Measurements from ENCODE around the gene EEF1G.

EEF1G gene

DNA sequence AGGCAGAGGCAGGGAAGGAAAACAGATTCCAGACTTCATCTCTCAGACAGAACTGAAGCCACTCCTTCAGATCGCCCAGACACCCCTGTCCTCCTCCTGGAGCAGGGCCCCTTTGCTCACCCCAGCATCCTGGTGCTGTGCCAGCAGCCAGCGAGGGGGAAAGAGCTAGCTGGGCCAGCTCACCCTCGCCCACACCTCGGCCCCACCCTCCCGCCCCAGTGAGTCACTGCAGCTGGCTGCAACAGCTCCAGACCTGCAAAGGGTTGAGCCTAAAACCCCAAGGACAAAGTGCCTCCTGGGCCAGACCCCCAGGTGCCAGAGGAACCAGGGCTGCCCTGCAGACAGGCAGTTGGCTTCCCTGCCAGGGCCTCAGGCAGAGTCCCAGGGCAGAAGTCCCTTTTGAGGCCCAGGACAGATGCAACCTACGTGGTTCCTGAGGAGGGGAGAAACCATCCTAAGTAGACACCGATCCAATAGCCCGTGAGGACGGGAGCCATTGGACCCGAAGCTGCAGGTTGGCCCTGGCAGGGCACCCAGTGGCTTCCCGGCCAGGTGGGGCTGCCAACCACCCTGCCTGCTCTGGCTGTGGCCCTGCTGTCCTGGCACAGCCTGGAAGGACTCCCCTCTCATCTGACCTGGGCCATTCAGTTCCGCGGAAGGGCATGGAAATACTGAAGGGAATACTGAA is 34.3 kb downstream of the EEF1G start:
- Histone ChIP-seq H3K36me3 (ENCODE audit: control insufficient read depth, insufficient read depth, low read length) (no peaks in the 10 kb centered on the region), H3K9me3 (ENCODE audit: control insufficient read depth, insufficient read depth, low read length) (no peaks in the 10 kb centered on the region), H3K4me1 (ENCODE audit: control insufficient read depth, insufficient read depth, low read length) (peaks cover 5% of the 10 kb centered on the region; the same call in 1 of the 2 replicates), H3K4me3 (ENCODE audit: low read length) (no peak overlapping the region), H3K27me3 (ENCODE audit: control insufficient read depth, insufficient read depth, low read length) (peaks cover 15% of the 10 kb centered on the region), H3K27ac (ENCODE audit: low read length) (no peak overlapping the region)
- DNase-seq (ENCODE audit: low read depth, low spot score) = no peak
- WGBS (ENCODE audit: insufficient coverage, insufficient read length) = no CpG with 5 or more reads among the region's 13 CpGs

DNA sequence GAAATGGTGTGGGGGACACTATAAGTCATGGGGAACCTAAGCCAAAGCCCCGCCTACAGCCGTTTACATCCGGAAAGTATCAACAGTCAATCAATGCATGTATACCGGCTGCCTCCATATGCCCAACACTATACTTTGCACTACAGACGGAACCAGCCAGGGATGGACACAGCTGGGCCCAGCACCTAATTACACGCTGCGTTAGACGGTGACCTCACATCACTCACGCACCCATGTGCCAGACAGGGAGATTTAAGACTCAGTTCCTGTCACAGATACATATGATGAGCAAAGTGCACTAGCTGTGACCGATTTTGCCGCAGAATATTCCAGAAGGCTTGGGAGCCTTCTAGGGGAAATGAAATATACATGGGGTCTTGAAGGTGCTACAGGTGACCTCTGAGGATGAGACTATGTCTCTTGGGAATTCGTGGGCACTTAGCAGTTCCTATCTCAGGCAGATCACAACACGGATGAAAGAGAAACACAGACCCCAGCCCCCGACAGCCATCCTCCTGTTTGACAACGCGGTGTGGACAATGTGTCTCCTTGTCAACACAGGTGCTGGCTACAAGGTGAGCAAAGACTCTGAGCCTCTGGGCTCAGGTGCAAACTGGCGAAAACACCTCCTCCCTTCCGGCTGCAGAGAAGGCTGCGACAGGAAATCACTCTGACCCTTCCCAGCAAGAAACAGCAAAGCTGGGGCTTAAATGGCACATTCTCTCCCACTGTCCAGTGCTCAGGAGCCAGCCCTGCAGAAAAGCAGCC is 35.0 kb downstream of the EEF1G start:
- H3K4me1 ChIP-seq (ENCODE audit: control insufficient read depth, insufficient read depth, low read length) = peaks cover 5% of the 10 kb centered on the region; the same call in 1 of the 2 replicates

DNA sequence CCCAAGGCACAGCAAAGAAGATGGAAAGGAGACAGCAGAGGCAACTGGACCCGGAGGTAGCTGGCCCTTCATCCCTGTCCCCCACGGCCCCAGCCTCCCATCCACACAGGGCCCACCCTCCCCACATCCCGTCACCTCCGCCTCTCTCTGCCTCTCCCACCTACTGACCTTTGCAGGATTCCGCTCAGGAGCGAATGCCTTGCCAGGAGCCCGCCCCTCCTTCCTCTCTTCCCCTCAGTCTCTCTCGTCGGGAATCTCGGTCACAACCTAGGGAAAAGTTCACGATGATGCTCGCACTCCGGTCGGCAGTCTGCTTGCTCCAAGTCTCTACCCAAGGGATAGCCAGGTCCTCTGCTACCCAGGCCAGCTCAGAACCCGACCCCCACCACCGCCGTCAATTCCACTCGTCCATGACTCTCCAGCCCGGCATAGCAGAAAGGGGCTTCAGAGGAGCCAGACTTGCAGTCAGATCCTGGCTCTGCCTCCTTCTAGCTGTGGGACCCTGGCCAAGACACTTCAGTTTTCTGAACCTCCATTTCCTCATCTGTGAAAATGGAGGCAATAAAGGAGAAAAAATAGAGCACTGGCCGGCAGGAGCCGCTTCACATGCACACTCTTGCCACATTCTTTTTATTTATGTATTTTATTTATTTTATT is 37.3 kb downstream of the EEF1G start:
- no peaks in the 10 kb centered on the region for H3K36me3 ChIP-seq (ENCODE audit: control insufficient read depth, insufficient read depth, low read length)
- no CpG with 5 or more reads among the region's 21 CpGs for WGBS (ENCODE audit: insufficient coverage, insufficient read length)
- no peaks in the 10 kb centered on the region for H3K9me3 ChIP-seq (ENCODE audit: control insufficient read depth, insufficient read depth, low read length)
- H3K4me1 ChIP-seq (ENCODE audit: control insufficient read depth, insufficient read depth, low read length) = peaks cover 4% of the 10 kb centered on the region; the same call in 1 of the 2 replicates
- no peak overlapping the region for H3K4me3 ChIP-seq (ENCODE audit: low read length)
- H3K27me3 ChIP-seq (ENCODE audit: control insufficient read depth, insufficient read depth, low read length) = no peaks in the 10 kb centered on the region
- H3K27ac ChIP-seq (ENCODE audit: low read length) = no peak overlapping the region
- no peak for DNase-seq (ENCODE audit: low read depth, low spot score)

More for the DNA sequence above, 35.0 kb downstream of the EEF1G start:
- H3K9me3 ChIP-seq (ENCODE audit: control insufficient read depth, insufficient read depth, low read length) = no peaks in the 10 kb centered on the region
- H3K36me3 ChIP-seq (ENCODE audit: control insufficient read depth, insufficient read depth, low read length) = no peaks in the 10 kb centered on the region
- DNase-seq (ENCODE audit: low read depth, low spot score) = no peak
- H3K27me3 ChIP-seq (ENCODE audit: control insufficient read depth, insufficient read depth, low read length) = peaks cover 8% of the 10 kb centered on the region
- WGBS (ENCODE audit: insufficient coverage, insufficient read length) = no CpG with 5 or more reads among the region's 19 CpGs
- no peak overlapping the region for H3K4me3 ChIP-seq (ENCODE audit: low read length)
- H3K27ac ChIP-seq (ENCODE audit: low read length) = no peak overlapping the region

DNA sequence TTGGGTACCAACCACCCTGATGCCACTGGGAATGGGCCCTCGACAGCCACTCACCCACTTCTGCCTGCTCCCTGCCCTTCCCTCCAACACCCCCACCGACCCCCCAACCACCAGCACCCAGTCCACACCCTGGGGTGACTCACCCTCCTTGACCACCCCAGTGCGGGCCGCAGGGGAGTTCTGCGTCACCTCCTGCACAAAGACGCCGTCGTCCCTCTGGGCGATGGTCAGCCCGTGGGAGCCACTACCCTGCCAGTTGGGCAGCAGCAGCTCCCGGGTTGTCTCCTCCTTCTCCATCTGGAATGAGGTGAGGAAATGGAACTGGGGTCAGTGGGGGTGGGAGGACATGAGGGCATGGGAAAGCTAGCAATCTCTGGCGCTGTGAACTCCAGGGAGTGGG is 37.9 kb downstream of the EEF1G start:
- no CpG with 5 or more reads among the region's 12 CpGs for WGBS (ENCODE audit: insufficient coverage, insufficient read length)
- H3K4me1 ChIP-seq (ENCODE audit: control insufficient read depth, insufficient read depth, low read length) = peaks cover 4% of the 10 kb centered on the region; the same call in 1 of the 2 replicates
- H3K27me3 ChIP-seq (ENCODE audit: control insufficient read depth, insufficient read depth, low read length) = no peaks in the 10 kb centered on the region
- no peak for DNase-seq (ENCODE audit: low read depth, low spot score)
- no peaks in the 10 kb centered on the region for H3K36me3 ChIP-seq (ENCODE audit: control insufficient read depth, insufficient read depth, low read length)
- H3K27ac ChIP-seq (ENCODE audit: low read length) = no peak overlapping the region
- no peak overlapping the region for H3K4me3 ChIP-seq (ENCODE audit: low read length)
- H3K9me3 ChIP-seq (ENCODE audit: control insufficient read depth, insufficient read depth, low read length) = no peaks in the 10 kb centered on the region

DNA sequence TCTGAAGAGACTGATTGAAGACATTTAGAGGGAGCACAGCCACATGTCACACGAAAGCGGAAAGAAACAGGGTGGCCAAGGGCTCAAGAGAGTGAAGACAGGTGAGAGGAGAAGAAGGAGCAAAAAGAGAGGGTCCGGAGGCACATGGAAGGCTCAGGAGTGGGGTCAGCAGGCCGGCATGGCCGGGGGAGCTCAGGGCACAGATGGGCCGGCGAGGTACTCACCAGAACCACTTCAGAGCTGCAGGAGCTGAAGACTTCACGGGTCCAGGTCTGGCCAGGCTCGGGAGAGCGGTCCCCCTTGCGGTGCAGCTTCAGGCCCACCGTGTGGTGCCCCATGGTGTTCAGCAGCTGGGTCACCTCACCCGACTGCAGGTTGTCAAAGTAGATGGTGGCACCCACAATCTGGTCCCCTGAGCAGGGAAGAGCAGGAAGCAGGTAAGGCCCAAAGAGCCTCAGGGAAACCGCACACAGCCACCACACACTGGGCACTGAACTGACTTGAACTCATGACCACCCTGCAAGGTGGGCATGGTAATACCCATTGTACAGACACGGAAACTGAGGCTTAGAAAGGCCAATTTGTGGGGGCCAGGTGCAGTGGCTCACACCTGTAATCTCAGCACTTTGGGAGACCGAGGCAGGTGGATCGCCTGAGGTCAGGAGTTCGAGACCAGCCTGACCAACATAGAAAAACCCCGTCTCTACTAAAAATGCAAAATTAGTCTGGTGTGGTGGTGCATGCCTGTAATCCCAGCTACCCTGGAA is 38.7 kb downstream of the EEF1G start:
- H3K4me3 ChIP-seq (ENCODE audit: low read length) = no peak overlapping the region
- H3K4me1 ChIP-seq (ENCODE audit: control insufficient read depth, insufficient read depth, low read length) = peaks cover 4% of the 10 kb centered on the region; the same call in 1 of the 2 replicates
- no CpG with 5 or more reads among the region's 19 CpGs for WGBS (ENCODE audit: insufficient coverage, insufficient read length)
- no peaks in the 10 kb centered on the region for H3K27me3 ChIP-seq (ENCODE audit: control insufficient read depth, insufficient read depth, low read length)
- no peak overlapping the region for H3K27ac ChIP-seq (ENCODE audit: low read length)
- no peak for DNase-seq (ENCODE audit: low read depth, low spot score)
- H3K36me3 ChIP-seq (ENCODE audit: control insufficient read depth, insufficient read depth, low read length) = no peaks in the 10 kb centered on the region
- no peaks in the 10 kb centered on the region for H3K9me3 ChIP-seq (ENCODE audit: control insufficient read depth, insufficient read depth, low read length)

DNA sequence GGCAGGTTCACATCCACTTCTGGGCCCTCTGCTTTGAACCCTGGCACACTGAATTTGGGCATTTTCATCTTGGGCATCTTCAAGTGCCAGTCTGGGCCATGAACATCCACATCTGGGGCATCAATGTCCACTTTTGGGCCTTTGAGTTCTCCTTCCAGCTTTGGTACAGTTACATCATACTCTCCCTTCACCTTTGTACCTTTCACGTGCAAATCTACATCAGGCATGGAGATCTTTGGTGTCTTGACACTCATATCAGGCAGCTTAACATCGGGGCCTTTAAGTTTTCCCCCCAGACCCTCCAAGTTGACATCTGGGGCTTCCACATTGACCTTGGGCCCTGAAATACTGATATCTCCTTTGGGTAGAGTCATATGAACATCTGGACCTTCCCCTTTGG is 41.6 kb downstream of the EEF1G start:
- Histone ChIP-seq H3K9me3 (ENCODE audit: control insufficient read depth, insufficient read depth, low read length) (no peaks in the 10 kb centered on the region), H3K4me3 (ENCODE audit: low read length) (no peak overlapping the region), H3K4me1 (ENCODE audit: control insufficient read depth, insufficient read depth, low read length) (peaks cover 2% of the 10 kb centered on the region; the same call in 1 of the 2 replicates), H3K36me3 (ENCODE audit: control insufficient read depth, insufficient read depth, low read length) (no peaks in the 10 kb centered on the region), H3K27me3 (ENCODE audit: control insufficient read depth, insufficient read depth, low read length) (no peaks in the 10 kb centered on the region), H3K27ac (ENCODE audit: low read length) (no peak overlapping the region)
- no CpG with 5 or more reads among the region's 2 CpGs for WGBS (ENCODE audit: insufficient coverage, insufficient read length)
- no peak for DNase-seq (ENCODE audit: low read depth, low spot score)

DNA sequence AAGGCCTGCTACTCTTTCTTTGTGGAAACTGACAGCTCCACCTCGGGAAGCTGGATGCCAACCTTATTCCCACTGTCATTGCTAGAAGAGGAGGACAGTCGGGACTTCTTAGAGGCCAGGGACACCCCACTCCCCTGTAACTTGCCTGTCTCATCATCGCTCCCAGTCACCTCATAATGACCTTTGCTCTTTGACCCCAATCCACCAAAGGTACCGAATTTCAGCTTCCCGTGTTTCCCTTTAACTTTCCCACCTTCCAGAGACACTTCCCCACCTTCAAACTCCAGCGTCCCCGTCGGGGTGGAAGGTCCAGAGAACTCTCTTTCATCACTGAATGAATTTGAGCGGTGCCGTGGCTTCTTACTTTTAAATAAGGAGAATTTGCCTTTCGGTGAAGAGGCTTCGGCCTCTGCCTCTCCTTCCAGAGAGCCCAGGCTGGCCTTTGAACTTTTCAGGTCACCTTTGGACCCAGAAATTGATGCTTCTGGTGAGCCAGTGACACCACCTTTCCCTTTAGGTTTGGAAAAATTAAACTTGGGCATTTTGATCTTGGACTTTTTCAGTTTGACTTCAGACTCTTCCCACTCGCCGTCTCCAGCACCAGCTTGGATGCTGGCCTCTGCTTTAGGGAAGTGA is 56.8 kb downstream of the EEF1G start:
- Histone ChIP-seq H3K36me3 (ENCODE audit: control insufficient read depth, insufficient read depth, low read length) (no peaks in the 10 kb centered on the region), H3K27me3 (ENCODE audit: control insufficient read depth, insufficient read depth, low read length) (no peaks in the 10 kb centered on the region), H3K4me1 (ENCODE audit: control insufficient read depth, insufficient read depth, low read length) (no peaks in the 10 kb centered on the region), H3K27ac (ENCODE audit: low read length) (no peak overlapping the region), H3K9me3 (ENCODE audit: control insufficient read depth, insufficient read depth, low read length) (no peaks in the 10 kb centered on the region), H3K4me3 (ENCODE audit: low read length) (no peak overlapping the region)
- WGBS (ENCODE audit: insufficient coverage, insufficient read length) = no CpG with 5 or more reads among the region's 14 CpGs
- no peak for DNase-seq (ENCODE audit: low read depth, low spot score)

DNA sequence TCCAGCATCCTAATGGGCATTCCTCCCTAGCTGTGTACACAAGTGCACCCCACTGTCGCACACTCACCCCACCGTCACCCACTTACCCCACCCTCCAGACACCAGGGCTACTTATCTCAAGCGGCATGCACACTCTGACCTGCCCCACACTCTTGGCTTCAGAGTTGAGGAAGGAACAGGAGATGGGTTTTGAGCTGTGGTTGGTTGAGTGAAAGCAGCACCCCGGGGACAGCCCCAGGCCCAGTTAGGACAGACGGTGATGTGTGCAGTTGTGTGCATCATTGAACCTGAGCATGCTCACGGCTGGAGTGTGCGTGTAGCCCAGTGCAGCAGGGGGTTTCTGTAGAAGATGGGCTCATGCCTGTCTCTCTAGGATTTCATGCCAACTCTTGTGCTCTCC is 59.5 kb downstream of the EEF1G start:
- H3K27ac ChIP-seq (ENCODE audit: low read length) = no peak overlapping the region
- no peaks in the 10 kb centered on the region for H3K36me3 ChIP-seq (ENCODE audit: control insufficient read depth, insufficient read depth, low read length)
- H3K4me1 ChIP-seq (ENCODE audit: control insufficient read depth, insufficient read depth, low read length) = no peaks in the 10 kb centered on the region
- no peak overlapping the region for H3K4me3 ChIP-seq (ENCODE audit: low read length)
- no CpG with 5 or more reads among the region's 7 CpGs for WGBS (ENCODE audit: insufficient coverage, insufficient read length)
- H3K27me3 ChIP-seq (ENCODE audit: control insufficient read depth, insufficient read depth, low read length) = no peaks in the 10 kb centered on the region
- no peak for DNase-seq (ENCODE audit: low read depth, low spot score)
- H3K9me3 ChIP-seq (ENCODE audit: control insufficient read depth, insufficient read depth, low read length) = no peaks in the 10 kb centered on the region

DNA sequence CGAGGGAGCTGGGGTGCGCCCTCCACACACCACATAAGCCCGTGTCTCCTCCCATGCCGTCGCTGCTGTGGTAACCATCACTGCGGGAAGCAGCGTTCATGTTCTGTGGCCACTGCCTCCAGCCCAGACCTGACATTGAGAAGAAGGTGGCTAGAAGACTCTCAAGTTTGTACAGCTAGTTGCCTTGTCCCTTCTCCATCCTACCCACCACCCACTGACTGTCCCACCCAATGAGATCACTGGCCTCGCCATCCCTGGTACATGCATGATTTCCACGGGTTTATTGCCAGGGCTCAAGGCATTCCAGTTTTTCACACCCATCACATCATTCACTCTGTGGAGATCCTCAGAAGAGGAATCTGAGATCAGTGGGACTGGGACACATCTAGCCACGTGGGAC is 60.1 kb downstream of the EEF1G start:
- Histone ChIP-seq H3K36me3 (ENCODE audit: control insufficient read depth, insufficient read depth, low read length) (no peaks in the 10 kb centered on the region), H3K4me3 (ENCODE audit: low read length) (no peak overlapping the region), H3K27me3 (ENCODE audit: control insufficient read depth, insufficient read depth, low read length) (no peaks in the 10 kb centered on the region), H3K9me3 (ENCODE audit: control insufficient read depth, insufficient read depth, low read length) (no peaks in the 10 kb centered on the region), H3K4me1 (ENCODE audit: control insufficient read depth, insufficient read depth, low read length) (peaks cover 1% of the 10 kb centered on the region; the same call in 1 of the 2 replicates), H3K27ac (ENCODE audit: low read length) (no peak overlapping the region)
- DNase-seq (ENCODE audit: low read depth, low spot score) = no peak
- no CpG with 5 or more reads among the region's 10 CpGs for WGBS (ENCODE audit: insufficient coverage, insufficient read length)
